Central memory CD4-positive, alpha-beta T cell (primary cell): ENCODE data around the gene HOXD11.

Source experiments
- DNase-seq: peaks from one replicate; pipeline ENCODE4 v3.0.0; 2022

HOXD11 gene

DNA sequence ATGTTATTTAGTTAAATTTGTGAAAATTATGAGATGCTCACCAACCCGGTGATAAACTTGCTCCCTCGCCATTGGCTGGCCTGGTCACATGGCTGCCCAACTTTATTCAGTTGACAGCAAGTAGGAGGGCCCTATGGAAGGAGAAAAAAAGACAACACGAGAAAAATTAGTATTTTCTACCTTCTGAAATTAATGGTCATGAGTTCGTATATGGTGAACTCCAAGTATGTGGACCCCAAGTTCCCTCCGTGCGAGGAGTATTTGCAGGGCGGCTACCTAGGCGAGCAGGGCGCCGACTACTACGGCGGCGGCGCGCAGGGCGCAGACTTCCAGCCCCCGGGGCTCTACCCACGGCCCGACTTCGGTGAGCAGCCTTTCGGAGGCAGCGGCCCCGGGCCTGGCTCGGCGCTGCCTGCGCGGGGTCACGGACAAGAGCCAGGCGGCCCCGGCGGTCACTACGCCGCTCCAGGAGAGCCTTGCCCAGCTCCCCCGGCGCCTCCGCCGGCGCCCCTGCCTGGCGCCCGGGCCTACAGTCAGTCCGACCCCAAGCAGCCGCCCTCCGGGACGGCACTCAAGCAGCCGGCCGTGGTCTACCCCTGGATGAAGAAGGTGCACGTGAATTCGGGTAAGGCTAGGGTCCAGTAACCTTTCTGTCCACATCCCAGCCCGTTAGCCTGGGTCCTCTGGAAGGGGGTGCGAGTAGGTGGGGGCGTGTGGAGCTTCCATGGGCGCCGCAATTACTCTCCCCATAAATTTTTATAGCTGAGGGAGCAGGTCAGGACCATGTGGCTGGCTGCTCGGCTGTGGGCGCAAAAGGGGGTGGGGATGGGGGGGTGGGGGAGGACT is 44.6 kb downstream of the HOXD11 start, which contains the start of gene HOXD4:
Gene HOXD4, plus strand, starts transcription at position 109 of the 846 bp plus-strand sequence. Its CDS starts 84 bp downstream, at position 193.
- DNase-seq = no peak

DNA sequence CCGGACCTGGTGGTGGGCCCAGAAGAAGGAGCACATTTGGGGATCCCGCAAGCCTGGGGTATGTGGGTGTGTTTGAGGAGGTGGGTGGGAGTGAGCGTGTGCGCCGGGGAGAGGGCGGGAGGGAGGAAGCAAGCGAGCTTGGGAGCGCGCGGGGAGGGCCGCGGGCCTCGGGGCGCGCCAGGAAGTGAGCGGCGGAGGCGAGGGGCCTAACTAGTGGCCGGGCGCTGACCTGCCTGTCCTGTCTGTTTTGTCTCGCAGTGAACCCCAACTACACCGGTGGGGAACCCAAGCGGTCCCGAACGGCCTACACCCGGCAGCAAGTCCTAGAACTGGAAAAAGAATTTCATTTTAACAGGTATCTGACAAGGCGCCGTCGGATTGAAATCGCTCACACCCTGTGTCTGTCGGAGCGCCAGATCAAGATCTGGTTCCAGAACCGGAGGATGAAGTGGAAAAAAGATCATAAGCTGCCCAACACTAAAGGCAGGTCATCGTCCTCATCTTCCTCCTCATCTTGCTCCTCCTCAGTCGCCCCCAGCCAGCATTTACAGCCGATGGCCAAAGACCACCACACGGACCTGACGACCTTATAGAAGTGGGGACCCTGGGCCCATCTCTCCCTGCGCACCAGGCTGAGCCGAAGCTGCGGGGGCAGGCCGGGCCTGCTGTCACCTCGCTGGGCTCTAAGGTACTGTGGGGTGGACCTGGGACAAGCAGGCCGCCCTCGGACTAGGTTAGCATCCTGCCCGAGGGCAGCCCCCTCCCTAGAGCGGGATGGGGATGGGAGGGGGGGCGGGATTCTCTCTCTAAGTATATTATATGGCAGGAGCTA is 45.5 kb downstream of the HOXD11 start:
- DNase-seq = no peak

DNA sequence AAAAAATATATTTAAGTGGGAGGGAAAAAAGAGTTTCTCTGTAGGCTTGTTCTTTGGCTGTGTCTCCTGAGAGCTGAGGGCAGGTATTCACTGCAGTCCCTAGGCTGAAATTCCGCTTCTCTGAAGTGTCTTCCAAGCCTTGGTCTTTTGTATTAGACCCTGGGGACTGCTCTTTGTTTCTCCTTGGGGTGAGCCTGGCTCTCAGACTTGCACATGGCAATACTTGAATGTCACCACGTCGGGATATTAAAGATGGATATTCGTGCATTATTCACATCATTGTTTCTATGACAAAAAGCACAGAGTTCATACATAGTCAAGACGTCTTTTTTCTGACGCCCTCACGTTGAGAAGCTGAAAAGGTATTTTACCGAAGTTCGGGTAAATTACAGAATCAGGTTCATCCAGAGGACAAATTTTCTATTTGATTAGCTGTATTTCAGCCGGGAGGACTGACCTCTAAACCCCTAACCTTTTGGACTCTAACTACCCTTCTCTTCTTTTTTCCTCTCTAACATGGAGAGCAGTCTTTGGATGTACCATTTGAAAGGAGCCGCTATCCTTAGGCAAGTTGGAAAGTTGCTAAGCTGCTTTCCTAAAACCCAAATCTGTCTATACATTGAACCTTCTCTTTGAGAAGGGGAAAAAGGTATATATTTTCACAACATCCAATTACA is 47.6 kb downstream of the HOXD11 start:
- no peak for DNase-seq

DNA sequence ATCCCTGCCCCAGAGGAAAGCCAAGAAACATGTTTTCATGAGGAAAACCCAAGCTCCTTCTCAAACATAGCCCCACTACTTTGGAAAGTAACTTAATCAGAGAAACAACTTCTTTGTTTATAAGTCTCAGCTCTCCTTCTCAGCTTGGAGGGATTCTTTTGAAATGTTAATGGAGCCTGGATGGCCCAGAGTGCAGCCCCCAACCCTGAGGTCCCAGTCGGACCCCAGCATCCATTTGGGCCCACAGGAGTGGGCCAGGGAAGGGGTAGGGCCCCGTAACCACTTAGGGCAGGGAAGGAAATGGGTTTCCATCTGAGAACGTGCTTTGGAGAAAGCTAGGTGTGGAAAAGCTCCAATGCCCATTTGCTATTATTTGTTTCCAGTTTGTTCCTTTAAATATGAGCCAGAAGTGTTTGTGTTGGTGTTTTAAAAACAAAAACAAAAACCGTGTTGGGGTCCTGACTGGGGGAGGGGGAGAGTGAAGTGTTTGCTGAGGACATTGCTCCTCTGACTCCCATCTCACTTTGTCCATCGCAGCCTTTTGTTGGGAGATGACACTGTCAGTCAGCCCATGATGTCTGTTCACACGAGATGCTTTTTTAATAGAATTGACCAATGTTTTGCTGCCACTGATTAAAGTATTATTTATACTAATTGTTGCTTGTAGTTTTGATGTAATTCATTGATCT is 48.4 kb downstream of the HOXD11 start:
- no peak for DNase-seq

DNA sequence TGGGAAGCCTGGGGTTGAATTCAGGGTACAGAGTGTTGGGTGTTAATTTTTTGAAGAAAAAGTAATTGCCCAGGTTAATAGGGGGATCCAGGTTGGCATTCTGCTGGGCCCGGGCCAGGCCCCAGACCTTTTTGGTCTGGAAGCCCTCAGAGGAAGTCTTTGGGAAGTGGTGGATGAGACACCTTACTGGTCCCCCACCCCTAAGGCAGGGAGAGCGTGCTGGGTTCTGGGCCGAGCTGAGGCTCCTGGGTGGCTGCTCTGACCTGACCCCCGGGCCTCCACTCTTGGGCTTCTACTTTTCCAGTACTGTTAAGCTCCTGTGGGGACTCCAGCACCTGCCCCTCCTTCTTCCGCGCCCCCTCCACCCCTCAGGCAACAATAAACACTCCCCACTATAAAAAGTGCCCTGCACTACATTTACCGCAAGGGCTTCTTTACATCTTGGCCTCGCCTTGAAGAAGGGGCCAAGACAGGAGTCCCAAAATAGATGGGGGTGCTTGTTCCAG is 49.3 kb downstream of the HOXD11 start:
- DNase-seq = no peak

DNA sequence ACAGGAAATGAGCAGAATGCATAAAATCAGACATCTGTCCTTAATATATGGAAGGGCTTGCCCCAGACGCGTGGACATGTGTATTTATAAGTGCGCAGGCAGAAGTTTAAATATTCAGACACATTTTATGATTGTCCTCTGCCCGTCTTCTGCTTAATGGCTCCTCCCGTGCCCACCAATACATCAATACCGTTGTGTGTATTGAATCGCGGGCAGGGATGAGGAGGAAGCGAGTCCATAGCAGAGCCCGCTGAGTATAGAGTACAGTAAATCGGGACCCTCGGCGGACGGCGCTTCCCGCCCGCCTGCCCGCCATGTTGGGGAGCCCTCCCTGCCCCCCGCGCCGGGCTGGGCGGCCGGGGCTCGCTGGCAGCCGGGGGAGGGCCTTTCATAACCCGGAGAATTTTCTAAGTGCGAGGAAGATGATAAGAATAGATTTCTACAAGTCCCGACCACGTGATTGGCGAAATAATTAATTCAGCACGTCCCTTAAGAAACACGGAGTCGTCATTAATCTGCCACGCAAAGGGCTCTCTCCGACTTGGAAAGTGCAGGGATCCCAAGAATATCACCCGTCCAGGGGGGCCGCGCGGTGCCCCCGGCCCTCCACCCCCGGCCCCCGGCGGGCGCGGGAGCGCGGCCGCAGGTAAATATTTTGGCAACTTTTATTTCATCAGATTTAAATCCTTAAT is 49.9 kb downstream of the HOXD11 start, which contains the start of gene HOXD3:
Gene HOXD3, plus strand, starts transcription at position 501 of the 692 bp plus-strand sequence. CDS start 11,808 bp downstream, outside the sequence.
- DNase-seq = no peak

DNA sequence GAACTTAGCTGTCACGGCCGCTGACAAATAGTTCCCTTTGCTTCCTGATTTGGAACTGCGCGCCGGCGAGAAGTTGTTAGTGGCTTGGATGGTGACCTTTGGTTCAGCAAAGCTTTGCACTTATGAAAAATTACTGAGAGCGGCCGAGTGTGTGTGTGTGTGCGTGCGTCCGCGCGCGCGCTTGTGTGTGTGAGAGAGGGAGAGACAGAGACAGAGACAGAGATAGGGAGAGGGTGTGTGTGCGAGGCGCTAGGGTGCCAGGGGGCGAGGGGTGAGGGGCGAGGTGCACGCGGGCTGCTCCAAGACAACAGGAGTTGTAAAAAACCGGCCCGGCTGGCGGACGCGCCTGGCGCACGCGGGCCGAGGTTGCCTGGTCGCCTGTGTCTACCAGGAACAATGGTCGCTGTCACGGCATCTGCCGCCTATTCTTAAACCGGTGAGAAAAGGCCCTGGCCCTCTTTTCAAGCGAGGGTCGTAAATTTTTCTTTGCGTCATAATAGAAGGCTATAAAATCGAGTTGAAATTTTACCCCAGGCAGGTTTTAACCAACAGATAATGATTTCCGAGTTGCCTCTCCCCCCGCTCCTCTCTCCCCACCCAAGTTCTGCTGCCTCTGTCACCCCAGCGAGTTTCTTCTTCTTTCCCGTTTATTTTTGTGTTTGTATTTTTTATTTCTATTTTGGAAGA is 50.6 kb downstream of the HOXD11 start:
- no peak for DNase-seq

DNA sequence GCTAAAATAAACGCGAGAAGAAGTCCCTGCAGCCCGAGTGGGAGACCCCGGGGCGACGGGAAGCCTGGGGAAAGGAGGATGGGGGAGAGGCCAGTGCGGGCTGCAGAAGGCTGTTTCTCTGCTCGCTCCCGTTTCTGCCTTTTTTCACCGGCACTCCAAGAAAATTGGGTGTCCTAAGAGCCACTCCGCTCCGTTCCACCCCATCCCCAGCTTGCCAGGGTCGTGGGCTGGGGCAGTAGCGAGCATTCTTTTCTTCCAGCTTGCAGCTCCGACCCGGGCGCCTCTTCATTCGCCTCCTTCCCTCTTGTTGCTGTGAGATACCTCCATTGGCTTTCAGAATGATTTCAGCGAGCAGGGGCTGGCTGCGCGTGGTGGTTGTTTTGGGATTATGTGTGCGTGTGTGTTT is 51.1 kb downstream of the HOXD11 start:
- DNase-seq = no peak

DNA sequence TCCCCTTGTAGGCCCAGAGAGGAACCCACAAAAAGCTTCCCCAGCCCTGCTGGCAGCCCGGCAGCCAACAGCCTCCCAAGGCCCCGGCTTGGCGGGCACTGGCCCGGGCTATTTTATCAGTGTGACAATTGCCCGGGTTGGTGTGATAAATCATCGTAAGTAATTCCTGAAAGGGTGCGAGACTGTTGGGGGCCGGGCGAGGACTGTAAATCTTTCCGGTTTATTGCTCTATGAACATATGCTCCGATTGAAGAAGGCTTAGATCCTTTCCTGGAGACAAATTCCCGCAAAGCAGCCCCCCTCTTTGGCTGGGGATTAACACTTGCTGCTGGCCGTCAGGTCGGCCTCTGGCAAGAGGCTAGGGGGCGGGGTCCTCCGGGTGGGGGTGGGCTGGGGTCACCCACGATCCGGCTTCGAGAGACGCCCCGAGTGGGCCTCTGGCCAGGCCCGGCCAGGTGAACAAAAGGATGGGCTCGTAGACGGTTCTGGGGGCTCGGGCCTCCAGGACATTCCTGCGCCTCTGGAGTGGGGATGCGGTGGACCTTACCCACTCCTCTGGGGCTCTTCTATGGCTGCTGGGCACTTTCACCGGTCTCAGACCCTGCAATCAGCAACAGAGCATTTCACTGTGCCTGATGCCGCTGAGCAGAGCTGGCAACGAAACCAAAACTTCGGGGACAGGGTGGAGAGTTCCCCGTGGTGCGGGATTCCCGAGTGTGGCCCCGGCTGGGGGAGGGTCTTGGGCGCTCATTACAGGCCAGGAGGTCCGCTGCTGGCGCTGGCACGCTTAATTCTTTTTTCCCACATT is 52.0 kb downstream of the HOXD11 start:
- DNase-seq = no peak
